HCT116 (cell line): ENCODE data around the gene PAX8. TPM values are rescaled to one million over a fixed set of nuclear protein-coding genes. Genes with fewer than 3 reads are reported as not detected.

Source experiments
- ATAC-seq: fragments of 200-7000 bp; cut with Tn5 transposase; 2 replicates; pipeline ENCODE4 v1.9.1; 2020; ENCODE audit warnings: mild to moderate bottlenecking, moderate library complexity
- BruUV-seq: library from RNA; stranded (reverse); fragments of 400-500 nt; replicated peaks from 2 replicates; lab custom pipeline; 2021; lab: Mats Ljungman, UMichigan
- CTCF ChIA-PET: fragments of 300-600 bp; sonication (Branson Sonifier 250); formaldehyde crosslinking; loops from one replicate; lab custom pipeline; 2021; ENCODE audit warnings: antibody characterized with exemption; lab: Charles Lee
- POLR2A ChIA-PET: fragments of 300-600, 350-600 bp; sonication (Branson Sonifier 250); formaldehyde crosslinking; loops from one replicate; lab custom pipeline; 2021; ENCODE audit warnings: antibody characterized with exemption; lab: Charles Lee
- RAD21 ChIA-PET, 2 experiments: fragments of 300-600 bp; sonication (Branson Sonifier 250); formaldehyde crosslinking; loops; one replicate each; lab custom pipeline; 2023; ENCODE audit warnings: low total read pairs in 2 of 2; ENCODE audit not compliant: uncharacterized antibody in 2 of 2, unreplicated experiment in 2 of 2, low non-redundant PET in 1 of 2; lab: Charles Lee
- DNase-seq: peaks from one replicate; pipeline ENCODE4 v3.0.0-alpha.2; 2010; ENCODE audit warnings: low read depth, low spot score
- H2AFZ ChIP-seq: fragments of 200-600 bp; shearing (Covaris generic), sonication (generic); 2 replicates; pipeline ENCODE4 v1.6.1; 2017; ENCODE audit warnings: low read depth, mixed run types, mixed read lengths, antibody characterized with exemption, low read length; ENCODE audit not compliant: poor library complexity, severe bottlenecking
- H3K27ac ChIP-seq: 2 replicates; pipeline ENCODE4 v1.5.1; 2012; ENCODE audit warnings: low read depth, low read length
- H3K27me3 ChIP-seq: fragments of 200-600 bp; sonication (generic); 2 replicates; pipeline ENCODE4 v1.6.1; 2016; ENCODE audit warnings: mixed run types, low read length, mixed read lengths; ENCODE audit not compliant: insufficient read depth
- H3K36me3 ChIP-seq, 2 experiments: fragments of 200-500 bp in 1 of 2; fragments of 200-600 bp in 1 of 2; sonication (Bioruptor generic) in 1 of 2; sonication (generic) in 1 of 2; 2 replicates each; pipeline versions ENCODE4 v1.5.1 to v1.6.1; 2014 to 2016; ENCODE audit warnings: low read length in 2 of 2, inconsistent platforms in 1 of 2, mixed read lengths in 1 of 2, mixed run types in 1 of 2; ENCODE audit not compliant: insufficient read depth in 2 of 2, control insufficient read depth in 1 of 2
- H3K4me1 ChIP-seq, 2 experiments: fragments of 200-600 bp in 1 of 2; sonication (generic) in 1 of 2; 2 replicates each; pipeline versions ENCODE4 v1.5.1 to v1.6.1; 2012 to 2017; ENCODE audit warnings: low read length in 2 of 2, inconsistent platforms in 1 of 2, mild to moderate bottlenecking in 1 of 2, mixed read lengths in 1 of 2, mixed run types in 1 of 2, moderate library complexity in 1 of 2; ENCODE audit not compliant: insufficient read depth in 2 of 2, control insufficient read depth in 1 of 2
- H3K4me2 ChIP-seq: fragments of 200-600 bp; sonication (generic); 2 replicates; pipeline ENCODE4 v1.6.1; 2017; ENCODE audit warnings: mixed run types, low read length, mixed read lengths
- H3K4me3 ChIP-seq, 2 experiments: fragments of 200-600 bp in 1 of 2; sonication (generic) in 1 of 2; replicated peaks in 1 of 2; 2 replicates each; pipeline ENCODE4 v1.5.1; 2011 to 2016; ENCODE audit warnings: low read length in 2 of 2, control low read depth in 1 of 2, low read depth in 1 of 2, mild to moderate bottlenecking in 1 of 2, mixed read lengths in 1 of 2, mixed run types in 1 of 2
- H3K79me2 ChIP-seq: fragments of 200-600 bp; sonication (generic); 2 replicates; pipeline ENCODE4 v1.6.1; 2017; ENCODE audit warnings: mild to moderate bottlenecking, mixed run types, low read length, moderate library complexity, mixed read lengths; ENCODE audit not compliant: insufficient read depth
- H3K9ac ChIP-seq: fragments of 200-600 bp; sonication (generic); 2 replicates; pipeline ENCODE4 v1.6.1; 2016; ENCODE audit warnings: low read length, mixed read lengths
- H3K9me2 ChIP-seq: fragments of 200-600 bp; sonication (generic), shearing (Covaris generic); 2 replicates; pipeline ENCODE4 v1.6.1; 2017; ENCODE audit warnings: mixed run types, mild to moderate bottlenecking, moderate library complexity; ENCODE audit not compliant: insufficient read depth
- H3K9me3 ChIP-seq, 2 experiments: fragments of 200-500 bp in 1 of 2; fragments of 200-600 bp in 1 of 2; sonication (Bioruptor generic) in 1 of 2; sonication (generic) in 1 of 2; 2 replicates each; pipeline ENCODE4 v1.6.1; 2014 to 2017; ENCODE audit warnings: low read length in 2 of 2, mixed read lengths in 2 of 2, inconsistent platforms in 1 of 2, low read depth in 1 of 2, mild to moderate bottlenecking in 1 of 2, mixed run types in 1 of 2, moderate library complexity in 1 of 2; ENCODE audit not compliant: control insufficient read depth in 1 of 2, insufficient read depth in 1 of 2
- H4K20me1 ChIP-seq: fragments of 200-600 bp; sonication (generic), shearing (Covaris generic); 2 replicates; pipeline ENCODE4 v1.6.1; 2017; ENCODE audit warnings: mixed run types, mild to moderate bottlenecking, moderate library complexity; ENCODE audit not compliant: insufficient read depth
- CBX3 ChIP-seq: IDR thresholded peaks from 2 replicates; pipeline ENCODE4 v1.6.1; 2012; ENCODE audit warnings: low read depth
- CEBPB ChIP-seq: IDR thresholded peaks from 2 replicates; pipeline ENCODE4 v1.6.1; 2012; ENCODE audit warnings: low read depth
- CTCF ChIP-seq, 3 experiments: fragments of 200-600 bp in 1 of 3; sonication (generic) in 1 of 3; IDR thresholded peaks in 2 of 3; conservative IDR thresholded peaks in 1 of 3; 2 replicates each; pipeline ENCODE4 v1.5.1; 2012 to 2017; ENCODE audit warnings: low read depth in 2 of 3, low read length in 2 of 3, antibody characterized with exemption in 1 of 3, borderline replicate concordance in 1 of 3, control low read depth in 1 of 3, mild to moderate bottlenecking in 1 of 3, mixed read lengths in 1 of 3, mixed run types in 1 of 3, moderate library complexity in 1 of 3; ENCODE audit not compliant: insufficient read depth in 1 of 3
- EGR1 ChIP-seq: IDR thresholded peaks from 2 replicates; pipeline ENCODE4 v1.6.1; 2012; ENCODE audit warnings: low read depth
- ELF1 ChIP-seq: IDR thresholded peaks from 2 replicates; pipeline ENCODE4 v1.6.1; 2012; ENCODE audit warnings: low read depth, borderline replicate concordance
- EZH2 ChIP-seq: fragments of 200-600 bp; sonication (generic); IDR thresholded peaks from 2 replicates; pipeline ENCODE4 v1.6.1; 2017; ENCODE audit warnings: antibody characterized with exemption, mixed run types
- EZH2phosphoT487 ChIP-seq: fragments of 200-600 bp; IDR thresholded peaks from 2 replicates; pipeline ENCODE4 v1.6.1; 2018; ENCODE audit warnings: antibody characterized with exemption, borderline replicate concordance
- FOSL1 ChIP-seq: IDR thresholded peaks from 2 replicates; pipeline ENCODE4 v1.6.1; 2012; ENCODE audit warnings: low read depth
- JUND ChIP-seq: IDR thresholded peaks from 2 replicates; pipeline ENCODE4 v1.6.1; 2012
- POLR2A ChIP-seq: IDR thresholded peaks from 2 replicates; pipeline ENCODE4 v1.7.0; 2011; ENCODE audit warnings: borderline replicate concordance; ENCODE audit not compliant: insufficient read depth, insufficient read length; ENCODE audit errors: extremely low read depth
- POLR2AphosphoS5 ChIP-seq: IDR thresholded peaks from 2 replicates; pipeline ENCODE4 v1.6.1; 2011; ENCODE audit warnings: mild to moderate bottlenecking, low read depth, low read length, moderate library complexity
- RAD21 ChIP-seq: IDR thresholded peaks from 2 replicates; pipeline ENCODE4 v1.6.1; 2012; ENCODE audit warnings: low read depth, mild to moderate bottlenecking
- REST ChIP-seq: IDR thresholded peaks from 2 replicates; pipeline ENCODE4 v1.6.1; 2012; ENCODE audit warnings: low read depth
- SIN3A ChIP-seq: IDR thresholded peaks from 2 replicates; pipeline ENCODE4 v1.6.1; 2012; ENCODE audit warnings: low read depth
- SP1 ChIP-seq: IDR thresholded peaks from 2 replicates; pipeline ENCODE4 v1.6.1; 2012; ENCODE audit warnings: low read depth
- SRF ChIP-seq: IDR thresholded peaks from 2 replicates; pipeline ENCODE4 v1.6.1; 2012; ENCODE audit warnings: low read depth
- YY1 ChIP-seq: IDR thresholded peaks from 2 replicates; pipeline ENCODE4 v1.6.1; 2011; ENCODE audit warnings: low read length, low read depth, moderate library complexity, mild to moderate bottlenecking; ENCODE audit not compliant: insufficient replicate concordance; ENCODE audit errors: extremely low read depth
- ZBTB33 ChIP-seq: IDR thresholded peaks from 2 replicates; pipeline ENCODE4 v1.6.1; 2011; ENCODE audit warnings: mild to moderate bottlenecking, low read length, moderate library complexity; ENCODE audit not compliant: insufficient replicate concordance; ENCODE audit errors: extremely low read depth
- ZFX ChIP-seq: fragments of 450-650 bp; IDR thresholded peaks from 2 replicates; pipeline ENCODE4 v1.6.1; 2017
- ZNF274 ChIP-seq: fragments of 200-500 bp; sonication (Bioruptor generic); IDR thresholded peaks from 2 replicates; pipeline ENCODE4 v1.6.1; 2014; ENCODE audit warnings: mild to moderate bottlenecking, low read depth, low read length, inconsistent platforms
- intact Hi-C: fragments of 100-400 bp; cut with micrococcal nuclease; formaldehyde crosslinking; loops from 2 replicates; pipeline ENCODE4 v1.10.0; 2022
- total RNA-seq: library from RNA; stranded (reverse); gene quantifications from one replicate; pipeline ENCODE4 v1.2.1, GENCODE V29; 2021; ENCODE audit not compliant: unreplicated experiment

Gene PAX8
- total RNA-seq, 1 experiment from 2014 or later: 4.4 TPM

GRCh38 chr2:113283704-113284284, 5.1 kb upstream of the PAX8 start:
- no peaks in the 10 kb centered on the region for H3K27me3 ChIP-seq
- no peaks in the 10 kb centered on the region for H4K20me1 ChIP-seq
- H3K9me2 ChIP-seq: no peaks in the 10 kb centered on the region
- H2AFZ ChIP-seq: peak overlapping the region; percentile 82
- H3K9me3 ChIP-seq: no peaks in the 10 kb centered on the region
- intact Hi-C loops: no loop called here
- peak overlapping the region; percentile 61 for H3K9ac ChIP-seq
- BruUV-seq: no TSS peak
- H3K4me1 ChIP-seq: peaks cover 59 to 67% of the 10 kb centered on the region in 2 experiments
- no peaks in the 10 kb centered on the region for H3K79me2 ChIP-seq
- ATAC-seq (peak; percentile 85), DNase-seq (peak; percentile 68)
- RAD21 ChIA-PET: interaction anchor here in 1 of 2 experiments (0.7 kb wide), 1 partner anchor 24 kb away, joined by 3 read pairs; no protein-coding TSS in a partner anchor
- CTCF ChIA-PET: interaction anchor here (0.9 to 1.3 kb wide), 2 partner anchors 34 to 80 kb away, joined by 3 to 5 read pairs; no protein-coding TSS in a partner anchor
- POLR2A ChIA-PET: interaction anchor here (1.0 to 1.6 kb wide), 2 partner anchors 33 to 48 kb away, joined by 3 to 4 read pairs; no protein-coding TSS in a partner anchor
- H3K4me2 ChIP-seq: peak overlapping the region; percentile 70
- no peaks in the 10 kb centered on the region for H3K36me3 ChIP-seq
- peak overlapping the region; percentile 99 for H3K27ac ChIP-seq
- H3K4me3 ChIP-seq: peak overlapping the region; percentile 2 to 4; a peak in 1 of 4 replicates
- TF ChIP-seq EZH2 (no peak), EGR1 (no peak), SRF (0 out of 2 replicates have a peak, but pooled peaks have one; percentile 30), CEBPB (no peak), ZNF274 (no peak), ZBTB33 (no peak), ELF1 (no peak), JUND (peak; percentile 68), SIN3A (no peak), YY1 (no peak), FOSL1 (peak; percentile 51; the same call in 1 of the 2 replicates), EZH2phosphoT487 (no peak), CTCF (IDR thresholded peaks at IDR 0.05 in 2 of 3, conservative IDR thresholded peaks at IDR 0.05 in 1 of 3; ENCODE audit: borderline replicate concordance in 1 of 3, insufficient read depth in 1 of 3, low read depth in 2 of 3, low read length in 2 of 3) (no peak), ZFX (peak; percentile 29; the same call in 1 of the 2 replicates), POLR2A (no peak), CBX3 (no peak; the same call in 1 of the 2 replicates), REST (no peak), SP1 (peak; percentile 85), RAD21 (0 out of 2 replicates have a peak, but pooled peaks have one; percentile 12), POLR2AphosphoS5 (peak; percentile 71)
